Esophagus squamous epithelium (tissue), 4 donors: ENCODE data around the gene RPL7A.
"Not testable (repeated sequence)": the region's sequence is repeated elsewhere in the genome, so short reads cannot be mapped to it uniquely, and the experiment has no call there.

Experiments used
- CTCF ChIP-seq, 6 experiments: fragments of 450-650 bp in 4 of 6; fragments of 200-600 bp in 2 of 6; sonication (generic) in 2 of 6; IDR thresholded peaks; one replicate each; pipeline ENCODE4 v1.5.1; 2016 to 2019; ENCODE audit warnings: antibody characterized with exemption in 6 of 6, mild to moderate bottlenecking in 4 of 6, moderate library complexity in 4 of 6
- POLR2A ChIP-seq, 4 donors: fragments of 450-650 bp; IDR thresholded peaks; one replicate each; pipeline ENCODE4 v1.6.1; 2017; ENCODE audit warnings: antibody characterized with exemption in 4 of 4, mild to moderate bottlenecking in 4 of 4, moderate library complexity in 3 of 4

GRCh38 chr9:133334888-133335287 lies 13.1 kb upstream of the RPL7A start:
- TF ChIP-seq POLR2A, CTCF (IDR thresholded peaks at IDR 0.05): not testable (repeated sequence)
